AG10803 (cell line): ENCODE measurements around the gene TMED9.

Experiments
- DNase-seq: peaks from one replicate; pipeline ENCODE4 v3.0.0; 2010; ENCODE audit warnings: low read depth
- H3K4me3 ChIP-seq: 2 replicates; pipeline ENCODE4 v1.5.1; 2011; ENCODE audit warnings: mild to moderate bottlenecking, low read length, control low read depth
- CTCF ChIP-seq: conservative IDR thresholded peaks from 2 replicates; pipeline ENCODE4 v1.5.1; 2011; ENCODE audit warnings: mild to moderate bottlenecking, low read length, control low read depth, inconsistent platforms

Gene TMED9

DNA sequence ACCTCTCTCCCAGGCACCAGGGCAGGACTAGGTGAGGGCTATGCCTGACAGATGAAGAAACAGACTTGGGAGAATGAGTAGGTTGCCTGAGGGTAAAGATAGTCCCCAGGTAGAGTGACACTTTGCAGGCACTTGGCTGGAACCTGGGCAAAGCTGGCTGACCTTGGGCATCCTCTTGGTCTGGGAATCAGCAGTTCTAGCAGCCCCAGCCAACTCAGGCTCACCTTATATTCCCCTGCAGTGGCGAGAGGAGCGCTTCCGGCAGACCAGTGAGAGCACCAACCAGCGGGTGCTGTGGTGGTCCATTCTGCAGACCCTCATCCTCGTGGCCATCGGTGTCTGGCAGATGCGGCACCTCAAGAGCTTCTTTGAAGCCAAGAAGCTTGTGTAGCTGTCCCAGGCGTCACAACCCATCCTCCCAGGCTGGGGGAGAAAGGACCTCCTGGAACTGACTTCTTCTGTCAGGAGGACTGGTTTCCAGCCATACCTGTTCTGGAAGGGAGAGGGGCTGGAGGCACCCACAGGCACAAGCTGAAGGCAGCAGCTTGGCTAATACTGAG is 3.1 kb downstream of the TMED9 start:
- no peak for DNase-seq
- no peak for TF ChIP-seq CTCF
- no peak overlapping the region for H3K4me3 ChIP-seq

DNA sequence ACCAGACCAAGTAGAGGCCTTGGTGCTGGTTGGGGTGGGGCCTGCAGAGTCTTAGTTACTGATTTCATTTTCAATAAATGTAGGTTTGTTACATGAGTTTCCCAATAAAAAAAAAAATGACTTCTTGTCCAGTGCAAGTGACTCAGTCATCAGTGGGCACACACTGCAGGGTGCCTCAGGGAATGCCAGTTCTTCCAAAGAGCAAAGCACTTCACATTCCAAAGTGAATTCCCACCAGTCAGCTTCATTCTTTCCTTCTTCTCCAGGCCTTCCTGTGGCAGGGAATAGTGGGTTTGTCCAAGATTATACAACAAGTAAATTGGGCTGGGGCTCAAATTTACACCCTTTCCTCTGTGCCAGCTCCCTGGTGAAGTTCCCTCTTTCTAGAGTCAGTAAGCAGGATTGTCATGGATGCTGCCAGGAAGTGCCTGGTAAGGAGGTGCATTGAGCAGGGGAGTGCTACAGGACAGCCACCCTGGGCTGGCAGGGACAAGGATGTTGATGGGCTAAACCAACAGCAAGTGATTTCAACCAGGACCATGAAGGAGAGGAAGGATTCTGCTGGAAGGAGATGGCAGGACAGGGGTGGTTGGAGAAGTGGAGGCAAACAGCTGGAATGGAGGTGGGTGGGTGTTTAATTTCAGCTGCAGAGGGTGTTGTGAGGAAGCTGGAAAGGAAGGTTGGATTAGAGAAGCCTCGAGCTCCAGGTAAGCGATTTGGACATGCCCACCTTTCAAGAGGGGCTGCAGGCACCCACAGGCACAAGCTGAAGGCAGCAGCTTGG is 4.2 kb downstream of the TMED9 start:
- no peak for DNase-seq
- no peak for TF ChIP-seq CTCF
- no peak overlapping the region for H3K4me3 ChIP-seq

- H3K4me3 ChIP-seq, result no peak overlapping the region
- DNase-seq, result no peak
- no peak for TF ChIP-seq CTCF
These were observed 4.8 kb downstream of the TMED9 start for GRCh38 chr5:177596775-177597238.

DNA sequence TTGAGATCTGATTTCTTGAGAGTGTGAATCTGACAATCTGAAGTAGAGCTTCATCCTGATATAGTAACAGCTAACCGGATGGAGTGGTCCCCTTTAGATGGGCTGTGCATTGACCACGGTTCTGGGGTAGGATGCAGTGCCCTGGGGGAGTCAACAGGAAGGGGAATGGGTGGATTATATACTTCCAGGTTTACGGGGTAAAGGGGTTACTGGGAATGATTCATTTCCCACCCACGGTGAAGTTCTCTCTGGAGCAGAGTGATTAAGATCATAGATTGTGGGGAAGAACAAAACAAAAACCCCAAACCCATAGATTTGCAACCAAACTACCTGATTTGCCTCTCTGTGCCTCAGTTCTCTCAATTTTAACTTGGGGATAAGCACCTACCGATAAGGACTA is 6.5 kb downstream of the TMED9 start:
- TF ChIP-seq CTCF, result no peak
- no peak overlapping the region for H3K4me3 ChIP-seq
- no peak for DNase-seq

DNA sequence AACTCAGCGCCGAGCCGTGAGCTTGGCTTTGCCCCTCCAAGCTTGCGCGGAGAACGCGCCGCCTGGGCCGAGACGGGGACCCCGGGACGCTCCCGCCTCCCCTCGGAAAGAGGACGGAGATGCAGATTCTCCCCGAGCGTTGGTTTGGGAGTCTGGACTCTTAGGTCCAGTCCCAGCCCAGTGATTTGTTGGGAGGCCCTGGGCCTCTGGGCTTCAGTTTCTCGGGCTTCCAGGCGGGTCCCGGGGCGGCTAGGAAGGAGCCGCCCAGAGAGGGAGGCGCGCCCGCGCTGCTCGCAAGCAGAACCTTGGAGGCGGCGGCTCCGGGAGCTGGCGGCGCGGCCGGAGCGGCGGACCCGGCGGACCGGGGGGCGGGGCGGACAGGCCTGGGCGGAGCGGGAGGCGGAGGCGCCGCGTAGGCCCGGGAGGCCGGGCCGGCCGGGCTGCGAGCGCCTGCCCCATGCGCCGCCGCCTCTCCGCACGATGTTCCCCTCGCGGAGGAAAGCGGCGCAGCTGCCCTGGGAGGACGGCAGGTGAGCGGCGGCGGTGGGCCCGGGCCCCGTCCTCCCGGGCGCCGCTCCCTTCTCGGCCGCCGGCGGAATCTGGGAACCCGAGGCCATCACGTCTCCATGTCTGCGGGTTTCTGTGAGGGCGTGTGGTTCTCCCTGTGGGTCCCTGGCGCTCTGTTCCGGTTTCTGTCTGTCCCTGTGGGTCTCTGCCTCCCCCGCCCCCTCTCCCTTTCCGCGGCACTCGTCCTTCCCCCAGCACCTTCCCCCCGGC is 7.9 kb downstream of the TMED9 start, which contains the start of gene B4GALT7:
TSS of gene B4GALT7 (plus strand) at position 402 of the 777 bp plus-strand sequence. CDS start at position 481, 79 bp downstream.
- no peak for TF ChIP-seq CTCF
- peak; percentile 77 for DNase-seq

GRCh38 chr5:177600508-177601018 is 8.6 kb downstream of the TMED9 start:
- DNase-seq, result peak; percentile 44
- no peak for TF ChIP-seq CTCF
- peak overlapping the region; percentile 83 for H3K4me3 ChIP-seq

More for the DNA sequence above, 7.9 kb downstream of the TMED9 start, which contains the start of gene B4GALT7:
- H3K4me3 ChIP-seq, result peak within 1 kb of the TSS; percentile 83
